Natural killer cell treated with Interleukin-12 subunit alpha and Interleukin-12 subunit beta and Interleukin-15 and Interleukin-18, amount 100 ng/mL, for 72 hours (primary cell): ENCODE results near the gene GGCT. TPM values are rescaled to one million over a fixed set of nuclear protein-coding genes. Genes with fewer than 3 reads are reported as not detected.
A peak's percentile ranks its signal among the peaks of the same experiment; 100 is the strongest.
"Not testable (repeated sequence)": the region's sequence is repeated elsewhere in the genome, so short reads cannot be mapped to it uniquely, and the experiment has no call there.

Experiments used
- ATAC-seq, 2 donors: fragments of 150-1000 bp; cut with Tn5 transposase in 1 of 2; sonication (Bioruptor Pico), chemical (Tn5 transposase) in 1 of 2; 2 replicates each; pipeline ENCODE4 v1.10.0; 2021
- DNase-seq: peaks from one replicate; pipeline ENCODE4 v3.0.0; 2022; ENCODE audit warnings: low spot score
- H3K27ac Mint-ChIP-seq, 2 donors: 1 replicate in 1 of 2; 2 replicates in 1 of 2; pipeline ENCODE4 v1.8.0; 2022; ENCODE audit warnings: mixed read lengths in 2 of 2, mild to moderate bottlenecking in 1 of 2, moderate library complexity in 1 of 2
- H3K27me3 Mint-ChIP-seq, 2 donors: 1 replicate in 1 of 2; 2 replicates in 1 of 2; pipeline ENCODE4 v1.8.0; 2022; ENCODE audit warnings: mixed read lengths in 2 of 2
- H3K36me3 Mint-ChIP-seq: one replicate; pipeline ENCODE4 v1.8.0; 2022; ENCODE audit warnings: mixed read lengths
- H3K4me1 Mint-ChIP-seq, 2 donors: 1 replicate in 1 of 2; 2 replicates in 1 of 2; pipeline ENCODE4 v1.8.0; 2022; ENCODE audit warnings: low read depth in 2 of 2, mixed read lengths in 2 of 2, mild to moderate bottlenecking in 1 of 2
- H3K4me3 Mint-ChIP-seq: one replicate; pipeline ENCODE4 v1.8.0; 2022; ENCODE audit warnings: mixed read lengths
- H3K9me3 Mint-ChIP-seq: 2 replicates; pipeline ENCODE4 v1.8.0; 2022; ENCODE audit warnings: mixed read lengths
- total RNA-seq, 2 donors: library from RNA; stranded (reverse); gene quantifications; one replicate each; pipeline ENCODE4 v1.2.3, GENCODE V29; 2022

GGCT gene, protein sequence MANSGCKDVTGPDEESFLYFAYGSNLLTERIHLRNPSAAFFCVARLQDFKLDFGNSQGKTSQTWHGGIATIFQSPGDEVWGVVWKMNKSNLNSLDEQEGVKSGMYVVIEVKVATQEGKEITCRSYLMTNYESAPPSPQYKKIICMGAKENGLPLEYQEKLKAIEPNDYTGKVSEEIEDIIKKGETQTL
- 10 to 100 TPM; 37.9 to 61.7 TPM for total RNA-seq

DNA sequence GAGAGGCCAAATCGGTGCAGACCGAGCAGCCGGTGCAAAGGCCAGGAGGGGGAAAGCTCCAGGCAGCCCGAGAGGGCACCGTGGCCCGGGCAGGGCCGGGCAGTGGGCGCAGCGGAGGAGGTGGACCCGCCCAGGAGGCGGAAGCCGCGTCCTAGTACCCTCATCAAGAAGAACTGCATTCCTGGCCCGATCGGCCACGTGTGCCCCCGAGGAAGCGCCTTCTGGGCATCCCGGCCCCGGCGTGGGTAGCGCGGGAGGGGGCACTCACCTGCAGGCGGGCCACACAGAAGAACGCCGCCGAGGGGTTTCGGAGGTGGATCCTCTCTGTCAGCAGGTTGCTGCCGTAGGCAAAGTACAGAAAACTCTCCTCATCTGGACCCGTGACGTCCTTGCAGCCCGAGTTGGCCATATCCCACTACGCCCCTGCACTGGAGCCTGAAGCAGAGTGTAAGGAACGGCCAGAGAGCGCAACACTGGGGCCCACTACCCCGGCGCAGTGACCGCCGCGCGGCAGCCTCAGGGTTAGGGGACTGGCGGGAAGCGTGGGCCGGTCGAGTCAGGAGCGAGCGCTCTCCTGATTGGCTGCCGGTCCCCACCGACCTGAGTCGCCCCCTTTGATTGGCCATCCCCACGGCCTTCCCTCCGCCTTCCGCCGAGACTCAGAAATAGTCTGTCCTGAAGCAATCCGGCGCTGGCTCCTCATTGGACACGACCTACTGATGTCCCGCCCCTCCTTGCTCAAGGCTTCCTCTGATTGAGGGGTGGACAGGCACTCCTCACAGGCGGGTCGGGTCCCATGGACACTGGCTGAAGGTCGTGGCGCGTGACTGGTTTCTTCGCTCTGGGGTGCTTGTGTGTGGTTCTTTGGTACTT lies at the start of gene GGCT:
GGCT (minus strand) TSS at position 529 of the 873 bp plus-strand sequence; CDS start at position 409, 120 bp downstream.
- Mint-ChIP-seq H3K9me3 (no peaks in the 10 kb centered on the region), H3K27me3 (no peaks in the 10 kb centered on the region), H3K36me3 (peaks cover 16% of the 10 kb centered on the region), H3K27ac (peak within 1 kb of the TSS; percentile 73 to 79), H3K4me3 (peak within 1 kb of the TSS; percentile 87), H3K4me1 (peaks cover 32% of the 10 kb centered on the region in 2 donors)
- peak; percentile 99 for ATAC-seq
- peak; percentile 99 for DNase-seq

DNA sequence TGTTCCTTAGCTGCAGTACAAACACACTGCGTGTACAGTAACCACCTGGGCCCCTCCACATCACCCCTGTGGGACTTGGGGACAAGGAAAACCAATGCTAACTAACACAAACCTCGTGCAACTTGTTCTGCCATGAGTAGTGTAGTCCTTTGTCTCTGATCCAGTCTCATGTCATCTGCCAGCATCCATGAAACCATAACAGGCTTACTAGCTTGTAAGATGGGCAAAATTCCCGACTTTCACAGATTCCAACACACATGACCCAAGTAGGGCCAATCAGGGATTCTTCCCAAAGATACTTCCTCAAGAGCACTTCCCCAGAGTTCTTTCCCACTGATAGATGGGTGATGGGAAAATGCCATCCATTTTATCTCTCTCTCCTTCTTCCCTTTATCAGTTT lies 48.9 kb upstream of the GGCT start:
- Mint-ChIP-seq H3K27ac (no peak overlapping the region), H3K4me3 (no peak overlapping the region), H3K36me3 (no peaks in the 10 kb centered on the region), H3K9me3 (no peaks in the 10 kb centered on the region), H3K4me1 (peaks cover 0 to 3% of the 10 kb centered on the region in 2 donors), H3K27me3 (no peaks in the 10 kb centered on the region)
- DNase-seq (no peak), ATAC-seq (no peak)

DNA sequence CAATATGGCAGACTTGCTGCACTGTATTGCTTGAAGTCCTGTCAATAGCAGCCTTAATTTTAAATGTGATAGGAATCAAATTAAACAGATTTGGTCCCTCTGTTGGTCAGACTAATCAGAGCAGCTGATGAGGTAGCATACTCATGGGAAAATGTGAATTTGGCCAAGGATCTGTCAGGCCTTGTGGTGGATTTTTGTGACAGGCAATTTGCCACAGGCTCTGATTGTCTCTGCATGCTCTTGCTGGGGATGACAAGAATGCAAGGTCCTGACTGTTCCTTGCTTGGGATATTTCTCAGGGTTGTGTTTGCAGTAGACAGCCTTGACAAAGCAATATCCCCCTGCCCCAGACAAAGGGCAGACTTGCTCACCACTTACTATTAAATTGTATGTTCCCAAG lies 48.5 kb upstream of the GGCT start:
- Mint-ChIP-seq H3K4me1 (peaks cover 0 to 3% of the 10 kb centered on the region in 2 donors), H3K4me3 (no peak overlapping the region), H3K36me3 (no peaks in the 10 kb centered on the region), H3K27me3 (no peaks in the 10 kb centered on the region), H3K9me3 (no peaks in the 10 kb centered on the region), H3K27ac (no peak overlapping the region)
- ATAC-seq = no peak
- no peak for DNase-seq

DNA sequence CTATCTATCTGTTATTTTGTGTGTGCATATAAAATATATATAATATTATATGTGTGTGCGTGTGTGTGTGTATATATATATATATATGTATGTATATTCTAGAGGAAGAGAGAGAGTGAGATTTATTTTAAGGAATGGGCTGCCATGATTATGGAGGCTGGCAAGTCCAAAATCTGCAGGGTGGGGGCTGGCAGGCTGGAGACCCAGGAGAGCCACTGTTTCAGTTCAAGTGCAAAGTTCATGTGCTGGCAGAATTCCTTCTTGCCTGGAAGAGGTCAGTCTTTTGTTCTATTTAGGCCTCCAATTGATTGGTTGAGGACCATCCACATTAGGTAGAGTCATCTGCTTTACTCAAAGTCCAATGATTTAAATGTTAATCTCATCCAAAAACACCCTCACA lies 47.7 kb upstream of the GGCT start:
- H3K36me3 Mint-ChIP-seq = no peaks in the 10 kb centered on the region
- no peak for DNase-seq
- no peak overlapping the region for H3K4me3 Mint-ChIP-seq
- ATAC-seq = no peak
- peaks cover 0 to 3% of the 10 kb centered on the region in 2 donors for H3K4me1 Mint-ChIP-seq
- H3K9me3 Mint-ChIP-seq = no peaks in the 10 kb centered on the region
- no peak overlapping the region for H3K27ac Mint-ChIP-seq
- no peaks in the 10 kb centered on the region for H3K27me3 Mint-ChIP-seq

DNA sequence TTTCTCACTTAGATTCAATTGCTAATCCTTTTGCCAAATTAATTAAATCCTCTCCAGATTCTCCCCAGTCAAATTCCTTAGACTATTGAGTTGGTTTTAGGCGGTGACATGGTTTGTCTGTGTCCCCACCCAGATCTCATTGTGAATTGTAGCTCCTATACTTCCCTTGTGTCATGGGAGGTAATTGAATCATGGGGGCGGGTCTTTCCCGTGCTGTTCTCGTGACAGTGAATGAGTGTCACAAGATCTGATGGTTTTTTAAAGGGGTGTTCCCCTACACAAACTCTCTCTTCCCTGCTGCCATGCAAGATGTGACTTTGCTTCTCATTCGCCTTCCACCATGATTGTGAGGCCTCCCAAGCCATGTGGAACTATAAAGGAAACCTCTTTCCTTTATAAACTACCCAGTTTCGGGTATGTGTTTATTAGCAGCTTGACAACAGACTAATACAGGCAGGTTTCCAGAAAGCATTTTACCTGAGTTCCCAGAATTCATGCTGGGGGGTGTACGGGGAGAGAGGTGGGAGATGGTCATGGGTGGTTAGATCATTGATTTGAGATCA lies 45.4 kb upstream of the GGCT start:
- Mint-ChIP-seq H3K4me3 (no peak overlapping the region), H3K27ac (peak overlapping the region in 1 of 2 donors; percentile 18), H3K36me3 (no peaks in the 10 kb centered on the region), H3K4me1 (peaks cover 0 to 3% of the 10 kb centered on the region in 2 donors), H3K9me3 (no peaks in the 10 kb centered on the region), H3K27me3 (no peaks in the 10 kb centered on the region)
- DNase-seq (no peak), ATAC-seq (no peak)

DNA sequence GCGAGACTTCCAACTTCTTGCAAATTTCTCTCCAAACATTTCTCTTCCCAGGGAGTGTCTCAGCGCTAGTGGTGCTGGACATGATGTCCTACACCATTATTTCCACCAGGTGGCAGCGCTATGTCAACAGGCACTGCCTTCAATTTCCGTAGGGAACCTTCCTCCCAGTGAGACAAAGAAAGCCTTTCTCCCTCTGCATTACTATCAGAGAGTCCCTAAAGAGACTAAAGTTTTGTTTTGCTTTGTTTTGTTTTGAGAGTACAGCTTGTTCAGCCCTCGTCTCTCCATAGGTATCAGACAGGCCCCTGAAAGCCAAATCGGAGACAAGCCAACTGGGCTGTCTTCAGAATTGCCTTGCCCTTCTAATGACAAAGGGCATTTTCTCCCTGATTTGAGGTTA lies 44.2 kb upstream of the GGCT start:
- DNase-seq = no peak
- Mint-ChIP-seq H3K4me1 (peaks cover 8% of the 10 kb centered on the region in 2 donors), H3K36me3 (no peaks in the 10 kb centered on the region), H3K27ac (no peak overlapping the region), H3K9me3 (no peaks in the 10 kb centered on the region), H3K4me3 (no peak overlapping the region), H3K27me3 (no peaks in the 10 kb centered on the region)
- peak in 1 of 2 donors; percentile 51 for ATAC-seq

DNA sequence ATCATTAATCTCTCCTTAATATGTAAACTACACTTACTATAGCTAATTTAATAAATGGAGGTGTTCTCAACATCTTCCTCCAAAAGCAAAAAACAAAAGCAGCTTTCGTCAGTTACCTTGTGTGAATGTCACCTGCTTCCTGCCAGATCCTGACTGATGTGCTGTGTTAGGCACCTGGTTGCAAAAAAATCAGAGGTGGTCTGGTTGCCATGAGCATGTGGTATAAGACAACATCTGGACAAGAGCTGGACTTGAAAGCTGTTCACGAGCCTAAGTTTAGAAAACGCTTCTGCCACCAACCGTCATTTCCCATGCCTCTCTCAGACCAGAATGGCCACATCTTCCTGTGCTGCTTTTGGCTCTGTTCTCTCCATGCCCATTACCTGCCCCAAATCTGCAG lies 42.0 kb upstream of the GGCT start:
- DNase-seq (no peak), ATAC-seq (no peak)
- no peaks in the 10 kb centered on the region for H3K9me3 Mint-ChIP-seq
- no peaks in the 10 kb centered on the region for H3K27me3 Mint-ChIP-seq
- peaks cover 8 to 13% of the 10 kb centered on the region in 2 donors for H3K4me1 Mint-ChIP-seq
- no peak overlapping the region for H3K27ac Mint-ChIP-seq
- H3K36me3 Mint-ChIP-seq = no peaks in the 10 kb centered on the region
- H3K4me3 Mint-ChIP-seq = no peak overlapping the region

DNA sequence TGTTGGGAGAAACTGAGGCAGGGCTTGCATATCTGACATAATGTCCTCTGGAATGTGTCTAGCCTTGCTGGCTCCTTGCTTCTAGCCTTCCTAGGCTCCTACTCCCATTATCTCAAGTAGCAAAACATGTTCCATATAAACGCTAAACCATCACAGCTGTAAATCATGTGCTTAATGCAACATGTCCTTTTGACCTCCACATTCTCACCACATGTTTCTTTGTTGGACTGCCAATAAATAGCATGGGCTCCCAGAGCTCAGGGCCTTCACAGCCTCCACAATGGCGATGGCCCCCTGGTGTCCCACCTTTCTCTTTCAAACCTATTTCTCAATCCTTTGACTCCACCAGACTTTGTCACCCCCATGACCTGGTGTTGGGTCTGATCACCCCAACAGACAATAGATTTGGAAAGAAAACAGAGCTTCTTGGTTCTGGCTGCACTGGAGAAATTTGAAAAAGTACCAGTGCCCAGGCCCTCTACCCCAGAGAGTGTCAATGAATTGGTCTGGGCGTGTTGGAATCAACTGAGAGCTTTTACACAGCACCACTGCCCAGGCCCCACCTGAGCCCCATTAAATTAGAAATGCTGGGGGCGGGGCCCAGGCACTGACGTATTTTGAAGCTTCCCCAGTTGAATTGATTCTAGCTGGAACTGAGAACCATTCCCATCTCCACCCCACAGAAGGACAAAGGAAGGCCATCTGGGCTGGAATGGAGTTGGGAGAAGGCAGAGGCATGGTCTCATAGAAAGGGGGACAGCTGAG lies 41.3 kb upstream of the GGCT start:
- DNase-seq (no peak), ATAC-seq (no peak)
- Mint-ChIP-seq H3K4me3 (no peak overlapping the region), H3K27me3 (no peaks in the 10 kb centered on the region), H3K9me3 (no peaks in the 10 kb centered on the region), H3K27ac (no peak overlapping the region), H3K4me1 (peaks cover 8 to 13% of the 10 kb centered on the region in 2 donors), H3K36me3 (no peaks in the 10 kb centered on the region)

DNA sequence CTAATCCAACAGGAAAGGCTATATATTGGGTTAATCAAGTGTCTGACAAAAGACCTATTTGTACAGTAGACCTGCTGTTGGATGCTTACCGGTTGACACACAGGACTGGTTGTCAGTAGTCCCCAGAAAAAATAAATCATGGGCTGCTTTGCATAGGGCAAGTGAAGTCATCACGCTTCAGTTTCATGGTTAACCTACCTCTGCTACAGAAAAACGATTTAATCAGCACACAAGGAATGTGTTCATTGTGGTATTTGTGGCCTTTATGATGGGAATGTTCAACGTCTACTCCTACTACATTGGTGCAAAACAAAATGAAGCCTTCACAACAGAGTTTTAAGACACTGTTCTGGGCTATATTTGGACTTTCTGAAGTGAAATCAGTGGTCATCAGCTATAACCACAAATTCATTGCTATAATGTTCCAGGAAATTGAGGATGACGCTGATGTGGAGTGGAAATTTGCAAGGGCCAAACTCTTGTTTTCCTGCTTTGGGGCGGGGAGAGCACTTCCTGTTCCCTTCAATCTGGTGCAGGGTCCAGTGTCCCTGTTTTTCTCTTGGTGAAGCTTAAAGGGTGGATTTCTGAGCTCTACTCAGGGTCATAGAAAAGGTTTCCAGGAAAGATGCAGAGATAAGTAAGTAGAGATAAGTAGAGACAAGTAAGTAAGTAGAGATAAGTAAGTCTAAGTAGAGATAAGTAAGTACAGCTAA lies 39.3 kb upstream of the GGCT start:
- H3K4me3 Mint-ChIP-seq = no peak overlapping the region
- no peaks in the 10 kb centered on the region for H3K9me3 Mint-ChIP-seq
- ATAC-seq (peak in 1 of 2 donors; percentile 17), DNase-seq (no peak)
- no peak overlapping the region for H3K27ac Mint-ChIP-seq
- H3K4me1 Mint-ChIP-seq = peaks cover 8 to 16% of the 10 kb centered on the region in 2 donors
- no peaks in the 10 kb centered on the region for H3K27me3 Mint-ChIP-seq
- no peaks in the 10 kb centered on the region for H3K36me3 Mint-ChIP-seq

DNA sequence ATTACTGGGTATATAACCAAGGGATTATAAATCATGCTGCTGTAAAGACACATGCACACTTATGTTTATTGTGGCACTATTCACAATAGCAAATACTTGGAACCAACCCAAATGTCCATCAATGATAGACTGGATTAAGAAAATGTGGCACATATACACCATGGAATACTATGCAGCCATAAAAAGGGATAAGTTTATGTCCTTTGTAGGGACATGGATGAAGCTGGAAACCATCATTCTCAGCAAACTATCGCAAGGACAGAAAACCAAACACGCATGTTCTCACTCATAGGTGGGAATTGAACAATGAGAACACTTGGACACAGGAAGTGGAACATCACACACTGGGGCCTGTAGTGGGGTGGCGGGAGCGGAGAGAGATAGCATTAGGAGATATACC lies 38.5 kb upstream of the GGCT start:
- H3K4me1 Mint-ChIP-seq = peaks cover 8 to 13% of the 10 kb centered on the region in 2 donors
- DNase-seq, ATAC-seq, H3K27me3 Mint-ChIP-seq, H3K9me3 Mint-ChIP-seq, H3K27ac Mint-ChIP-seq, H3K36me3 Mint-ChIP-seq, H3K4me3 Mint-ChIP-seq: not testable (repeated sequence)

DNA sequence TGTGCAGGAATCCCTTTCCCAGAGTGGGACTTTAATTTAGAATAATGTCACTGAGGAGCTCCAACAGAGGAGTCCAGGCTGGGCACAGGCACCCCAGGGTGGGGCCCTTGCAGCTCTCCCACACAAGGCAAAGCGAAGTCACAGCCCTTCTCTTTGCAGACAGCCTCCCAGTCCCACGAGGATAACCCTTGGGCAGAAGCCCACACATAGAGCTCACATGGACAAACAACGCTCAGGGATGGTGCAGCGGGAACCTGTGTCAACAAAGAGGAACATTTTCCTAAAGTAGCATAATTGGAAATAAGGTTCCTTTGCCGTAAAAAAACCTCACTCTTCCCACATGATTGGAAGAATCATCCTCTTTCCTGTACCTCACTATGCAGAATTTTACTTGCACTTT lies 29.3 kb upstream of the GGCT start:
- ATAC-seq (no peak), DNase-seq (no peak)
- Mint-ChIP-seq H3K4me3 (no peak overlapping the region), H3K9me3 (no peaks in the 10 kb centered on the region), H3K27me3 (no peaks in the 10 kb centered on the region), H3K4me1 (peaks cover 0 to 8% of the 10 kb centered on the region in 2 donors), H3K36me3 (peaks cover 5% of the 10 kb centered on the region), H3K27ac (no peak overlapping the region)

DNA sequence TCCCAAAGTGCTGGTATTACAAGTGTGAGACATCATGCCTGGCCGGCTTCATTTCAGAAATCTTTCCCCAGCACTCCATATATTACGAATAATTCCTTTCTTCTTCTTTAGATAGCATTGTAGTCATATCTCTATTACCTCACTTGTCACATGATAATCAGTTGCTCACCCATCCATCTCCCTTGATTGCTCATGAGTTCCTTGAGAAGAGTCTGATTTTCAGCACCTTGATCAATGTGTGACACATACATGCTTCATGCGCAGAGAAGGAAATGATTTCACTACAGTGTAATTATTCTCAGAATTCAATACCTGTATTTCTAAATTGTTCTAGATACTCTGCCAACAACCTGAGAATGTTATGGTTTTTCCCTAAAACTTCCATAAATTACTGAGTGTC lies 26.7 kb upstream of the GGCT start:
- DNase-seq (no peak), ATAC-seq (no peak)
- Mint-ChIP-seq H3K9me3 (no peaks in the 10 kb centered on the region), H3K36me3 (no peaks in the 10 kb centered on the region), H3K27me3 (no peaks in the 10 kb centered on the region), H3K4me3 (no peak overlapping the region), H3K4me1 (peaks cover 0 to 8% of the 10 kb centered on the region in 2 donors), H3K27ac (no peak overlapping the region)

DNA sequence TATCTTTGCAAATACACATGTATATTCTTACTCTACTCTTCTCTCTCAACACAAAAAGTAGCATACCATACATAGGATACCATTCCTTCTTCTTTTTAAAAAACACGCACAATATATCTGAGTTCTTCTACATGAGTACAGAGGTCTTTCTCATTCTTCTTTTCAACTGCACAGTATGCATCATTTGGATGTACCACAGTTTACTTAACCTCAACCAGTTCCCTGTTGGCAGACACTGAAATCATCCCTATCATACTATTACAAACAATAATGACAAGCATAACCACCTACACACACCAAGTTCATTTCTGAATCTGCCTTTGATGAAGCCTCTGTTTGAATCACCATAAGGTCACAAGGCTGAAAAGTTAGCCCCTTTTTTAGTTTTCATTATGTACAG lies 25.7 kb upstream of the GGCT start:
- no peak for DNase-seq
- H3K4me1 Mint-ChIP-seq = peaks cover 2 to 9% of the 10 kb centered on the region in 2 donors
- no peak for ATAC-seq
- no peak overlapping the region for H3K27ac Mint-ChIP-seq
- H3K36me3 Mint-ChIP-seq = no peaks in the 10 kb centered on the region
- no peak overlapping the region for H3K4me3 Mint-ChIP-seq
- H3K27me3 Mint-ChIP-seq = no peaks in the 10 kb centered on the region
- H3K9me3 Mint-ChIP-seq = no peaks in the 10 kb centered on the region
